Germinal center (tissue), 1 donor: ENCODE data around the gene CDX2.
"Not testable (repeated sequence)": the region's sequence is repeated elsewhere in the genome, so short reads cannot be mapped to it uniquely, and the experiment has no call there.

Source experiments
- DNase-seq: peaks from one replicate; pipeline ENCODE4 v3.0.0; 2012; ENCODE audit warnings: mixed read lengths, low spot score

CDX2 gene

GRCh38 chr13:27969082-27969865 is at the start of gene CDX2:
CDX2 (minus strand) TSS chr13:27969315; CDS start chr13:27969006, 309 bp downstream.
- no peak for DNase-seq

- DNase-seq: no peak
Measured at GRCh38 chr13:28014301-28014700, 45.2 kb upstream of the CDX2 start.

- no peak for DNase-seq
Measured at GRCh38 chr13:28013482-28013881, 44.4 kb upstream of the CDX2 start.

- DNase-seq: peak; percentile 33
Measured at GRCh38 chr13:28012896-28013295, 43.8 kb upstream of the CDX2 start.

- DNase-seq: no peak
Measured at GRCh38 chr13:28012383-28012782, 43.3 kb upstream of the CDX2 start.

- DNase-seq: no peak
Measured at GRCh38 chr13:28010046-28010445, 40.9 kb upstream of the CDX2 start.

- not testable (repeated sequence) for DNase-seq
Measured at GRCh38 chr13:28005016-28005415, 35.9 kb upstream of the CDX2 start.

GRCh38 chr13:28002886-28003698 is 34.0 kb upstream of the CDX2 start:
- DNase-seq: no peak

- no peak for DNase-seq
Measured at GRCh38 chr13:28001837-28002473, 32.8 kb upstream of the CDX2 start.

GRCh38 chr13:28001049-28001448 is 31.9 kb upstream of the CDX2 start:
- no peak for DNase-seq

GRCh38 chr13:28000567-28000966 is 31.5 kb upstream of the CDX2 start:
- no peak for DNase-seq

GRCh38 chr13:27997904-27998522 is 28.9 kb upstream of the CDX2 start:
- DNase-seq: peak; percentile 34

GRCh38 chr13:27991881-27992280 is 22.8 kb upstream of the CDX2 start:
- no peak for DNase-seq

GRCh38 chr13:27988520-27988919 is 19.4 kb upstream of the CDX2 start, which contains the start of gene URAD:
URAD (minus strand) TSS chr13:27988693; CDS start chr13:27988637, 56 bp downstream.
- DNase-seq: no peak

GRCh38 chr13:27985600-27985999 is 16.5 kb upstream of the CDX2 start:
- DNase-seq: no peak

- DNase-seq: no peak
Measured at GRCh38 chr13:27982361-27982760, 13.2 kb upstream of the CDX2 start.

GRCh38 chr13:27981006-27981708 is 12.0 kb upstream of the CDX2 start:
- no peak for DNase-seq

- no peak for DNase-seq
Measured at GRCh38 chr13:27980280-27980998, 11.3 kb upstream of the CDX2 start.

- DNase-seq: no peak
Measured at GRCh38 chr13:27979765-27980279, 10.7 kb upstream of the CDX2 start.

- DNase-seq: no peak
Measured at GRCh38 chr13:27979001-27979643, 10.0 kb upstream of the CDX2 start.
